GM23338 (cell line): Measurements from ENCODE around the gene PRAMEF1. TPM values are rescaled to one million over a fixed set of nuclear protein-coding genes. Genes with fewer than 3 reads are reported as not detected.

Source experiments
- ATAC-seq: fragments of 200-7000 bp; cut with Tn5 transposase; 3 replicates; pipeline ENCODE4 v1.9.1; 2020
- DNase-seq: peaks from one replicate; pipeline ENCODE4 v3.0.0-alpha.2; 2015; ENCODE audit warnings: low spot score
- H2AFZ ChIP-seq: fragments of 200-600 bp; sonication (generic); 2 replicates; pipeline ENCODE4 v1.8.0; 2016; ENCODE audit warnings: antibody characterized with exemption, mild to moderate bottlenecking, moderate library complexity
- H3F3A ChIP-seq: fragments of 200-600 bp; sonication (generic); replicated peaks from 2 replicates; pipeline ENCODE4 v1.8.0; 2017; ENCODE audit warnings: antibody characterized with exemption, mixed run types, low read depth
- H3K27ac ChIP-seq: fragments of 200-600 bp; sonication (generic); 2 replicates; pipeline ENCODE4 v1.6.1; 2016; ENCODE audit warnings: low read depth
- H3K27me3 ChIP-seq: fragments of 200-600 bp; sonication (generic); 2 replicates; pipeline ENCODE4 v1.8.0; 2016; ENCODE audit warnings: mild to moderate bottlenecking, mixed run types, moderate library complexity; ENCODE audit not compliant: insufficient read depth
- H3K36me3 ChIP-seq: fragments of 200-600 bp; sonication (generic); 2 replicates; pipeline ENCODE4 v1.8.0; 2016; ENCODE audit warnings: mild to moderate bottlenecking; ENCODE audit not compliant: insufficient read depth
- H3K4me1 ChIP-seq: fragments of 200-600 bp; sonication (generic); 2 replicates; pipeline ENCODE4 v1.8.0; 2016; ENCODE audit warnings: mild to moderate bottlenecking, moderate library complexity; ENCODE audit not compliant: insufficient read depth
- H3K4me2 ChIP-seq: fragments of 200-600 bp; sonication (generic); 2 replicates; pipeline ENCODE4 v1.7.1; 2017; ENCODE audit warnings: mixed run types
- H3K4me3 ChIP-seq: fragments of 200-600 bp; sonication (generic); 2 replicates; pipeline ENCODE4 v1.6.1; 2016; ENCODE audit warnings: mixed run types
- H3K79me2 ChIP-seq: fragments of 200-600 bp; sonication (generic); replicated peaks from 2 replicates; pipeline ENCODE4 v1.8.0; 2017; ENCODE audit warnings: mild to moderate bottlenecking; ENCODE audit not compliant: insufficient read depth
- H3K9me2 ChIP-seq: fragments of 200-600 bp; sonication (generic); 2 replicates; pipeline ENCODE4 v1.8.0; 2017; ENCODE audit not compliant: insufficient read depth
- H4K20me1 ChIP-seq: fragments of 200-600 bp; sonication (generic); replicated peaks from 2 replicates; pipeline ENCODE4 v1.8.0; 2017; ENCODE audit warnings: mild to moderate bottlenecking; ENCODE audit not compliant: insufficient read depth
- H3K27ac Mint-ChIP-seq: 2 replicates; pipeline ENCODE4 v1.8.0; 2020; ENCODE audit warnings: inconsistent platforms, mild to moderate bottlenecking, moderate library complexity, mixed read lengths
- H3K27me3 Mint-ChIP-seq: 3 replicates; pipeline ENCODE4 v1.8.0; 2022; ENCODE audit warnings: low read depth, mild to moderate bottlenecking, moderate library complexity, mixed read lengths, inconsistent platforms; ENCODE audit not compliant: insufficient read depth, poor library complexity
- H3K36me3 Mint-ChIP-seq: 3 replicates; pipeline ENCODE4 v1.8.0; 2021; ENCODE audit warnings: low read depth, mild to moderate bottlenecking, inconsistent platforms, moderate library complexity, mixed read lengths
- H3K4me1 Mint-ChIP-seq: 3 replicates; pipeline ENCODE4 v1.8.0; 2020; ENCODE audit warnings: mild to moderate bottlenecking, inconsistent platforms, mixed read lengths
- H3K4me3 Mint-ChIP-seq: 3 replicates; pipeline ENCODE4 v1.8.0; 2021; ENCODE audit warnings: moderate library complexity, mild to moderate bottlenecking, inconsistent platforms, mixed read lengths
- H3K9me3 Mint-ChIP-seq: 3 replicates; pipeline ENCODE4 v1.8.0; 2020; ENCODE audit warnings: moderate library complexity, mild to moderate bottlenecking, inconsistent platforms, mixed read lengths
- CREB1 ChIP-seq: fragments of 250-450 bp; sonication (Bioruptor Pico); IDR thresholded peaks from 2 replicates; pipeline ENCODE4 v1.5.0; 2020; ENCODE audit warnings: low read depth, mild to moderate bottlenecking, moderate library complexity
- ETS1 ChIP-seq: IDR thresholded peaks from 2 replicates; pipeline ENCODE4 v1.6.1; 2016; ENCODE audit warnings: antibody characterized with exemption
- EZH2 ChIP-seq: fragments of 200-600 bp; sonication (generic); IDR thresholded peaks from one replicate; pipeline ENCODE4 v1.8.0; 2017; ENCODE audit warnings: antibody characterized with exemption, mild to moderate bottlenecking, low read depth; ENCODE audit not compliant: unreplicated experiment
- JUNB ChIP-seq: IDR thresholded peaks from one replicate; pipeline ENCODE4 v1.6.1; 2016; ENCODE audit warnings: antibody characterized with exemption; ENCODE audit not compliant: unreplicated experiment
- REST ChIP-seq: IDR thresholded peaks from one replicate; pipeline ENCODE4 v1.6.1; 2018; ENCODE audit warnings: antibody characterized with exemption; ENCODE audit not compliant: unreplicated experiment
- STAT1 ChIP-seq: IDR thresholded peaks from one replicate; pipeline ENCODE4 v1.6.1; 2016; ENCODE audit warnings: antibody characterized with exemption; ENCODE audit not compliant: unreplicated experiment
- ZNF114 ChIP-seq: fragments of 250-450 bp; sonication (Bioruptor Pico); IDR thresholded peaks from 2 replicates; pipeline ENCODE4 v1.5.0; 2020; ENCODE audit warnings: mild to moderate bottlenecking, moderate library complexity
- ZNF331 ChIP-seq: fragments of 250-450 bp; sonication (Bioruptor Pico); IDR thresholded peaks from 2 replicates; pipeline ENCODE4 v1.5.0; 2020; ENCODE audit warnings: low read depth, mild to moderate bottlenecking, moderate library complexity
- polyA plus RNA-seq: library from polyadenylated mRNA; unstranded; fragments of >200 nt; fragmentation: Nextera tagmentation; extraction: Ambion mirVana; gene quantifications from 2 replicates; pipeline ENCODE4 v1.2.1, GENCODE V29; 2016
- total RNA-seq: library from RNA; depleted of rRNA; stranded (reverse); fragments of >200 nt; shearing (Covaris generic); gene quantifications from 2 replicates; pipeline ENCODE4 v1.2.3, GENCODE V29; 2014
- TF ChIP-seq, protein P1 (sequence below), 2 experiments: fragments of 200-600 bp in 1 of 2; sonication (generic) in 1 of 2; conservative IDR thresholded peaks; 2 replicates each; pipeline versions ENCODE4 v1.5.1 to v1.6.1; 2016 to 2017; ENCODE audit warnings: antibody characterized with exemption in 2 of 2, low read depth in 2 of 2, mild to moderate bottlenecking in 2 of 2, moderate library complexity in 1 of 2

The PRAMEF1 gene
- total and polyA plus RNA-seq, 2 experiments from 2014 or later: not detected

DNA sequence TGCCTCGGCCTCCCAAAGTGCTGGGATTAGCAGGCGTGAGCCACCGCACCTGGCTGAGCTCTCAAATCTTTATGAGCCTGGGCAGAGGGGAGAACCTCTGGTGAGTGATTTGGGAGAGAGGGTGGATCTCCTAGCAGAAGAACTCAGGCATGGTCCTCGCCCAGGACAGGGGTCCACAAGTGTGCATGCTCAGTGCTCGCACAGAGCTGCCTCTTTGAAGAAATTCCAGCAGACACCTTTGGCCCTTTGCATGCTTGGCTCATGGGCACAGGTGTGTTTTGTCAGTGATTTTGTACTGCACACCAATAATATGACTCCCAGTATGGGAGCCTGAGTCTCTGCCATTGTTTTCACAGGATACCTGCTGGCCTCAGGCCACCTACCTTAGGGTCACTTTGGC lies 29.4 kb upstream of the PRAMEF1 start (continued):
- no peak for TF ChIP-seq ZNF114 (CRISPR knock-in tag)
- no peak for TF ChIP-seq CREB1 (CRISPR knock-in tag)
- TF ChIP-seq REST: no peak

DNA sequence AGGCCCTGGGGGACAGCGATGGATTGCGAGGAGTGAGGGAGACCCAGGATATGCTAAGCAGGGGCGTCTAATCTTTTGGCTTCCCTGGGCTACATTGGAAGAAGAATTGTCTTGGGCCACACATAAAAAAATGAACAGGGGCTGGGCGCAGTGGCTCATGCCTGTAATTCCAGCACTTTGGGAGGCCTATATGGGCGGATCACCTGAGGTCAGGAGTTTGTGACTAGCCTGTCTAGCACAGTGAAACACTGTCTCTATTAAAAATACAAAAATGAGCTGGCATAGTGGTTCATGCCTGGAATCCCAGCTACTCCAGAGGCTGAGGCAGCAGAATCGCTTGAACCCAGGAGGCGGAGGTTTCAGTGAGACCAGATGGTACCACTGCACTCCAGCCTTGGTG lies 28.4 kb upstream of the PRAMEF1 start:
- Histone ChIP-seq H3K79me2 (no peaks in the 10 kb centered on the region), H3K27ac (no peak overlapping the region), H3K4me2 (no peak overlapping the region), H4K20me1 (no peaks in the 10 kb centered on the region), H3K36me3 (no peaks in the 10 kb centered on the region), H3K27me3 (no peaks in the 10 kb centered on the region), H2AFZ (no peak overlapping the region), H3K4me3 (no peak overlapping the region), H3F3A (no peaks in the 10 kb centered on the region), H3K4me1 (no peaks in the 10 kb centered on the region), H3K9me2 (no peaks in the 10 kb centered on the region)
- Mint-ChIP-seq H3K9me3 (no peaks in the 10 kb centered on the region; the same call in 2 of the 3 replicates), H3K36me3 (no peaks in the 10 kb centered on the region; the same call in 2 of the 3 replicates), H3K4me3 (no peak overlapping the region), H3K4me1 (peaks cover 5% of the 10 kb centered on the region; the same call in 2 of the 3 replicates), H3K27ac (no peak overlapping the region), H3K27me3 (peaks cover 4% of the 10 kb centered on the region)
- TF ChIP-seq EZH2: no peak
- no peak for TF ChIP-seq ZNF331 (CRISPR knock-in tag)
- no peak for TF ChIP-seq JUNB
- no peak for ATAC-seq
- no peak for DNase-seq

DNA sequence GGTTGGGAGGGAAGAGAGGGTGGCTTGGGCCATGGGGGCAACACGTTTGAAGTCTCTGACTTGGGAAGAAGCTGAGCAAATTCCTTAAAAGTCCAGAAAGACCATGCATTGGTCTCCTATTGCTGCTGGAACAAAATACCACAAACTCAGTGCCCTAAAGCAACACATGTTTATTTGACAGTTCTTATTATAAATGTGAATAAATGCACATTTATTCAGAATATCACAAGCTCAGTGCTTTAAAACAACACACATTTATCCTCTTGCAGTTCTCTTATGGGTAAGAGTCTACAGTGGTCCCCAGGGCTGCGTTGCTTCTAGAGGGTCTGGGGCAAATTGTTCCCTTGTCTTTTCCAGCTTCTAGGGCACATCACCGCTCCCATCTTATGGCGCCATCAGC lies 27.7 kb upstream of the PRAMEF1 start:
- TF ChIP-seq, protein P1, sequence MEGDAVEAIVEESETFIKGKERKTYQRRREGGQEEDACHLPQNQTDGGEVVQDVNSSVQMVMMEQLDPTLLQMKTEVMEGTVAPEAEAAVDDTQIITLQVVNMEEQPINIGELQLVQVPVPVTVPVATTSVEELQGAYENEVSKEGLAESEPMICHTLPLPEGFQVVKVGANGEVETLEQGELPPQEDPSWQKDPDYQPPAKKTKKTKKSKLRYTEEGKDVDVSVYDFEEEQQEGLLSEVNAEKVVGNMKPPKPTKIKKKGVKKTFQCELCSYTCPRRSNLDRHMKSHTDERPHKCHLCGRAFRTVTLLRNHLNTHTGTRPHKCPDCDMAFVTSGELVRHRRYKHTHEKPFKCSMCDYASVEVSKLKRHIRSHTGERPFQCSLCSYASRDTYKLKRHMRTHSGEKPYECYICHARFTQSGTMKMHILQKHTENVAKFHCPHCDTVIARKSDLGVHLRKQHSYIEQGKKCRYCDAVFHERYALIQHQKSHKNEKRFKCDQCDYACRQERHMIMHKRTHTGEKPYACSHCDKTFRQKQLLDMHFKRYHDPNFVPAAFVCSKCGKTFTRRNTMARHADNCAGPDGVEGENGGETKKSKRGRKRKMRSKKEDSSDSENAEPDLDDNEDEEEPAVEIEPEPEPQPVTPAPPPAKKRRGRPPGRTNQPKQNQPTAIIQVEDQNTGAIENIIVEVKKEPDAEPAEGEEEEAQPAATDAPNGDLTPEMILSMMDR (conservative IDR thresholded peaks at IDR 0.05; ENCODE audit: low read depth in 2 of 2): peak in 1 of 2 experiments; percentile 22; a peak in 1 of 4 replicates
- TF ChIP-seq ZNF114 (CRISPR knock-in tag) (no peak), ETS1 (no peak), ZNF331 (CRISPR knock-in tag) (no peak), STAT1 (no peak), REST (no peak), JUNB (no peak)
- Histone ChIP-seq H3K4me1 (no peaks in the 10 kb centered on the region), H4K20me1 (no peaks in the 10 kb centered on the region), H3K4me3 (no peak overlapping the region), H2AFZ (no peak overlapping the region), H3K27me3 (no peaks in the 10 kb centered on the region), H3K27ac (no peak overlapping the region), H3K9me2 (no peaks in the 10 kb centered on the region), H3F3A (no peaks in the 10 kb centered on the region), H3K79me2 (no peaks in the 10 kb centered on the region), H3K4me2 (no peak overlapping the region), H3K36me3 (no peaks in the 10 kb centered on the region)
- ATAC-seq: no peak
- no peaks in the 10 kb centered on the region; the same call in 2 of the 3 replicates for H3K36me3 Mint-ChIP-seq
- no peak overlapping the region for H3K4me3 Mint-ChIP-seq
- peaks cover 4% of the 10 kb centered on the region for H3K27me3 Mint-ChIP-seq
- H3K4me1 Mint-ChIP-seq: peaks cover 5% of the 10 kb centered on the region; the same call in 2 of the 3 replicates
- no peak overlapping the region for H3K27ac Mint-ChIP-seq
- no peaks in the 10 kb centered on the region; the same call in 2 of the 3 replicates for H3K9me3 Mint-ChIP-seq
- no peak for DNase-seq
